ENCODE measurements around the gene COL27A1. TPM values are rescaled to one million over a fixed set of nuclear protein-coding genes. Genes with fewer than 3 reads are reported as not detected.

COL27A1 gene
- total and polyA plus RNA-seq, 8 donors = 9.7 to 109 (median 19.6) TPM

- H3K27me3 ChIP-seq = no peaks in the 10 kb centered on the region
- H3K27ac ChIP-seq = no peak overlapping the region
- no peak for TF ChIP-seq CTCF (IDR thresholded peaks at IDR 0.05)
These were observed 202.6 kb downstream of the COL27A1 start for GRCh38 chr9:114357911-114358328.

GRCh38 chr9:114359801-114360200, 204.5 kb downstream of the COL27A1 start:
- FAIRE-seq = no peak
- H3K4me1 ChIP-seq = no peaks in the 10 kb centered on the region
- no peaks in the 10 kb centered on the region for H3K9me3 ChIP-seq
- DNase-seq = peak in 1 of 6 donors; percentile 23
- ATAC-seq = no peak
- no peak for TF ChIP-seq CTCF (IDR thresholded peaks at IDR 0.05)
- 92% methylated on average over 7 of the region's 7 CpGs for WGBS, 2 donors
- H3K27me3 ChIP-seq = no peaks in the 10 kb centered on the region
- intact Hi-C loops (cut with DNase I) = no loop called here
- H3K27ac ChIP-seq = no peak overlapping the region
- peaks cover 0 to 22% (median 5%) of the 10 kb centered on the region in 3 donors for H3K36me3 ChIP-seq
- H3K4me3 ChIP-seq = no peak overlapping the region

More at GRCh38 chr9:114357911-114358328, 202.6 kb downstream of the COL27A1 start:
- no peak for ATAC-seq
- Histone ChIP-seq H3K36me3 (peaks cover 0 to 22% (median 5%) of the 10 kb centered on the region in 3 donors), H3K4me3 (no peak overlapping the region), H3K9me3 (no peaks in the 10 kb centered on the region), H3K4me1 (no peaks in the 10 kb centered on the region)
- 92 to 96% methylated on average over 7 to 9 of the region's 9 CpGs for WGBS, 2 donors
- no peak for FAIRE-seq
- intact Hi-C loops (cut with DNase I) = no loop called here
- DNase-seq = peak in 1 of 6 donors; percentile 32

- DNase-seq (no peak), FAIRE-seq (no peak)
These were observed 206.2 kb downstream of the COL27A1 start for GRCh38 chr9:114361542-114361941.

More at GRCh38 chr9:114361542-114361941, 206.2 kb downstream of the COL27A1 start:
- intact Hi-C loops (cut with DNase I) = no loop called here
- no peak overlapping the region for H3K4me3 ChIP-seq
- no peak for TF ChIP-seq CTCF (IDR thresholded peaks at IDR 0.05)
- H3K4me1 ChIP-seq = no peaks in the 10 kb centered on the region
- no peaks in the 10 kb centered on the region for H3K27me3 ChIP-seq
- no peak for ATAC-seq
- H3K36me3 ChIP-seq = peaks cover 0 to 22% (median 5%) of the 10 kb centered on the region in 3 donors
- 91 to 96% methylated on average over 7 of the region's 7 CpGs for WGBS, 2 donors
- no peak overlapping the region for H3K27ac ChIP-seq
- H3K9me3 ChIP-seq = no peaks in the 10 kb centered on the region

Small RNA genes lying within 50 kb of the gene (microRNA-seq; reads per million reads assigned to microRNA genes)
- 1,143 to 1,926 reads per million in 2 donors for gene MIR455

Other genes with a start within 250 kb of the COL27A1 start
- 100 to 1,000 TPM in 3 of 6 donors, 10 to 100 TPM in 3; 62.7 to 108 (median 89.2) TPM for gene AMBP, start 77.2 kb upstream of the COL27A1 start, total RNA-seq
- 100 to 1,000 TPM; 178 to 370 TPM for gene AMBP, start 77.2 kb upstream of the COL27A1 start, polyA plus RNA-seq
- gene KIF12, start 56.2 kb upstream of the COL27A1 start, total RNA-seq = 100 to 1,000 TPM in 1 of 6 donors, 10 to 100 TPM in 5; 40.4 to 124 (median 58.5) TPM
- gene KIF12, start 56.2 kb upstream of the COL27A1 start, polyA plus RNA-seq = 100 to 1,000 TPM; 393 to 605 TPM
- 10 to 100 TPM in 1 of 6 donors, under 1 TPM in 2, not detected in 3; 0.38 to 10.2 (median 0.92) TPM for gene ORM1, start 167.6 kb downstream of the COL27A1 start, total RNA-seq
- gene ORM1, start 167.6 kb downstream of the COL27A1 start, polyA plus RNA-seq = 1 to 10 TPM in 1 of 2 donors, under 1 TPM in 1; 0.82 to 1.6 TPM
- gene ORM2, start 174.3 kb downstream of the COL27A1 start, total RNA-seq = 1 to 10 TPM in 1 of 6 donors, under 1 TPM in 1, not detected in 4; 0.66 to 3.1 TPM
- under 1 TPM; 0.12 to 0.34 TPM for gene ORM2, start 174.3 kb downstream of the COL27A1 start, polyA plus RNA-seq
- 10 to 100 TPM in 3 of 6 donors, 1 to 10 TPM in 3; 5.4 to 18.0 (median 10.8) TPM for gene AKNA, start 232.4 kb downstream of the COL27A1 start, total RNA-seq
- 10 to 100 TPM in 1 of 2 donors, 1 to 10 TPM in 1; 6.9 to 11.8 TPM for gene AKNA, start 232.4 kb downstream of the COL27A1 start, polyA plus RNA-seq